Activated CD4-positive, alpha-beta T cell treated with anti-CD3 and anti-CD28 coated beads for 36 hours (primary cell): ENCODE data around the gene GNAI2. TPM values are rescaled to one million over a fixed set of nuclear protein-coding genes. Genes with fewer than 3 reads are reported as not detected.

Experiments
- ATAC-seq: fragments of 200-7000 bp; cut with Tn5 transposase; one replicate; pipeline ENCODE4 v1.10.0; 2021; ENCODE audit warnings: mild to moderate bottlenecking, moderate library complexity
- CTCF ChIA-PET: fragments of 350-600 bp; sonication (Branson Sonifier 250); formaldehyde crosslinking; loops from one replicate; lab custom pipeline; 2021; ENCODE audit warnings: antibody characterized with exemption; lab: Charles Lee
- POLR2A ChIA-PET: fragments of 350-600 bp; sonication (Branson Sonifier 250); formaldehyde crosslinking; loops from one replicate; lab custom pipeline; 2021; ENCODE audit warnings: antibody characterized with exemption, inconsistent platforms; lab: Charles Lee
- DNase-seq: peaks from one replicate; pipeline ENCODE4 v3.0.0-alpha.2; 2020
- H3K27ac Mint-ChIP-seq: one replicate; pipeline ENCODE4 v1.8.0; 2021; ENCODE audit warnings: mixed read lengths
- H3K27me3 Mint-ChIP-seq: one replicate; pipeline ENCODE4 v1.8.0; 2021; ENCODE audit warnings: mixed read lengths
- H3K36me3 Mint-ChIP-seq: one replicate; pipeline ENCODE4 v1.8.0; 2021; ENCODE audit warnings: low read depth, mixed read lengths
- H3K4me1 Mint-ChIP-seq: one replicate; pipeline ENCODE4 v1.8.0; 2021; ENCODE audit warnings: mixed read lengths
- H3K4me3 Mint-ChIP-seq: one replicate; pipeline ENCODE4 v1.8.0; 2021; ENCODE audit warnings: mild to moderate bottlenecking, moderate library complexity, mixed read lengths
- H3K9me3 Mint-ChIP-seq: one replicate; pipeline ENCODE4 v1.8.0; 2021; ENCODE audit warnings: low read depth, mixed read lengths
- intact Hi-C, 2 experiments: fragments of 100-400 bp; cut with DNase I in 1 of 2; cut with micrococcal nuclease in 1 of 2; formaldehyde crosslinking; loops; one replicate each; pipeline versions ENCODE4 v1.14.2 to v1.15.1; 2022 to 2024; cut with DNase I, micrococcal nuclease
- total RNA-seq, 2 experiments: library from RNA; stranded (reverse); gene quantifications; one replicate each; pipeline ENCODE4 v1.2.3, GENCODE V29; 2021

Gene GNAI2
- total RNA-seq, 2 experiments from 2014 or later = 280 to 341 TPM

DNA sequence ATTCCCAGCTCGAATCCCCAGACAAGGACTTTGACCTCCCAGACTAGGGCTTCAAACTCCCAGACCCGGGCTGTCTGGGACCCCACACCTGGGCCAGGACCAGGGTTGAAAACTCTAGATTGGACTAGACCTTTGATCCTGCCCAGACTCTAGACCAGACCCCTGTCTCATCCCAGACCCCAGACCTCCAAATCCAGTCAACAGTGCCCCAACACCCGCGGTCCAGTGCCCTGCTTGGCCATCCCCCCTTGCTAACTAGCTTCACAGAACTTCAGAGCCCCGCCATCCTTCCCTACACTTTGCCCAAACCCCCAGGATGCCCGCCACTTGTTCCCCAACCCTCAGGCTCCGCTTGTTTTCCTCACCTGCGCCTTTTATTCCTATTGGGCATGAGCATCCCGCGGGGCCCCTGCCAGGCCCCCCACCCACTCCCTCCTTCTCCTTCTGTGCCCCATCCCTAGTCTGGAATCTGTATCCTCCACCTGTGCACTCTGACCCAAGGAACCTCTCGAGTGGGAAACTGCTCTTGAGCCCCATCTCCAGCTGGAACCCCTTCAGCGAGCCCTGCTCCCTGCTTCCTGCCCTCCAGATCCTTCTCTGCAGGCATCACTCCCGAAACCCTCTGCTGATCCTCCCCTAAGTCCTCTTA, 604 bp downstream of the GNAI2 start:
- Mint-ChIP-seq H3K9me3 (no peaks in the 10 kb centered on the region), H3K4me1 (peaks cover 38% of the 10 kb centered on the region), H3K27me3 (no peaks in the 10 kb centered on the region), H3K4me3 (peak overlapping the region; percentile 90), H3K27ac (peak overlapping the region; percentile 96), H3K36me3 (peaks cover 22% of the 10 kb centered on the region)
- ChIA-PET CTCF (interaction anchor here (1.0 to 4.3 kb wide), 5 partner anchors 10 to 88 kb away, joined by 3 to 47 read pairs (median 8); partner anchors contain the start of gene IFRD2), POLR2A (interaction anchor here (1.1 kb wide), 1 partner anchor 14 kb away, joined by 5 read pairs; no protein-coding TSS in a partner anchor)
- DNase-seq = no peak
- no peak for ATAC-seq
- intact Hi-C loops = loop anchor here (1.0 to 5.0 kb wide), 12 partner anchors 9 to 1216 kb away; partner anchors contain the start of genes APEH (in 1 of the 2), CISH (in 1 of the 2), DAG1 (in 1 of the 2) and GMPPB (in 1 of the 2)

- Mint-ChIP-seq H3K4me3 (peak overlapping the region; percentile 90), H3K9me3 (no peaks in the 10 kb centered on the region), H3K36me3 (peaks cover 22% of the 10 kb centered on the region), H3K27ac (peak overlapping the region; percentile 96), H3K27me3 (no peaks in the 10 kb centered on the region), H3K4me1 (peaks cover 44% of the 10 kb centered on the region)
- intact Hi-C loops = loop anchor here (2.0 to 5.0 kb wide), 10 partner anchors 90 to 1216 kb away; partner anchors contain the start of genes APEH (in 1 of the 2), CISH (in 1 of the 2), DAG1 (in 1 of the 2) and GMPPB (in 1 of the 2)
- POLR2A ChIA-PET = interaction anchor here (0.6 kb wide), 1 partner anchor 30 kb away, joined by 3 read pairs; no protein-coding TSS in a partner anchor
- CTCF ChIA-PET = interaction anchor here (0.7 to 4.3 kb wide), 4 partner anchors 10 to 565 kb away, joined by 3 to 47 read pairs (median 8); no protein-coding TSS in a partner anchor
- DNase-seq (peak; percentile 63), ATAC-seq (no peak)
Observed at GRCh38 chr3:50237133-50237651, 1.2 kb downstream of the GNAI2 start.

DNA sequence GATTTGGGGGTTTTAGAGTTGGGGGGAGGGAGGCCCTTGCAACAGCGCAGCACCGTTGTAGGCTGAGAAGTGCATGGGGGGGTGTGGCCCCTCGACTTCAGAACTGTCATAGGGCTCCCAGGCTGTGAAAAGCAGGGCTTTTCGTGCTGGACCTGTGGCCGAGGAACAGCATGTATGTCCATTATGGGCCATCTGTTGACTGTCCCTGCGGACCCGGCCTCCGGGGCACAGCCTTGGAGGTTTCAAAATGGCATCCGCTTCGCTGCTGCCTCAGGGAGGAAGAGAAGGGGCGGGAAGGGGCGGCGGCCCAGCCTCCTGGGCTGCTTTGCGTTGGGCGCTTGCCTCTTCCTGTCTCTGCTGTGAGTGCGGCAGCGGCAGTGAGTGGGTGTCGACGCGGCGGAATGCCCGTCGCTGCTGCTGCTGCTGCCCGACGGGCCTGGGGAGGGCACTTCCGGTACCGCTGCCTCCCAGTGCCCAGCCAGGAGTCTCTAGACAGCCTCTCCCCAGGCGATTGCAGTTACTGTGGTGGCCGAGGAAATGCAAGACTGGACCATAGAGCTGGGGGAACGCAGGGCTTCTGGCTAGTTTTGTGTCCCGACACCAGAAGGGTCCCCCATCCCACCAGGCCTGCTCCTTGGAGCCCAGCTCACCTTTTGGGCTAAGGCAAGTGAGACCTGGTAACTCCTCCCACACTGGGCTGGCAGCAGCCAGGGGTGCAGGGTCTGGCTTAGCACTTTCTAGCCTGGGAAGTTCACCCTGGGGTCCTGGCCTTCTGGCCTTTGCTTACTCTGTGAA, 1.9 kb downstream of the GNAI2 start:
- Mint-ChIP-seq H3K27ac (peak overlapping the region; percentile 96), H3K36me3 (peaks cover 25% of the 10 kb centered on the region), H3K4me3 (peak overlapping the region; percentile 90), H3K4me1 (peaks cover 51% of the 10 kb centered on the region), H3K27me3 (no peaks in the 10 kb centered on the region), H3K9me3 (no peaks in the 10 kb centered on the region)
- ATAC-seq (peak; percentile 49), DNase-seq (peak; percentile 95)
- ChIA-PET POLR2A (interaction anchor here (0.6 to 1.0 kb wide), 2 partner anchors 8 to 30 kb away, joined by 3 to 4 read pairs; no protein-coding TSS in a partner anchor), CTCF (interaction anchor here (0.7 to 4.3 kb wide), 5 partner anchors 9 to 566 kb away, joined by 3 to 47 read pairs (median 3); no protein-coding TSS in a partner anchor)
- intact Hi-C loops = loop anchor here (1.0 to 5.0 kb wide), 14 partner anchors 8 to 1217 kb away; partner anchors contain the start of genes APEH (in 1 of the 2), CISH (in 1 of the 2), DAG1 (in 1 of the 2) and GMPPB (in 1 of the 2)

DNA sequence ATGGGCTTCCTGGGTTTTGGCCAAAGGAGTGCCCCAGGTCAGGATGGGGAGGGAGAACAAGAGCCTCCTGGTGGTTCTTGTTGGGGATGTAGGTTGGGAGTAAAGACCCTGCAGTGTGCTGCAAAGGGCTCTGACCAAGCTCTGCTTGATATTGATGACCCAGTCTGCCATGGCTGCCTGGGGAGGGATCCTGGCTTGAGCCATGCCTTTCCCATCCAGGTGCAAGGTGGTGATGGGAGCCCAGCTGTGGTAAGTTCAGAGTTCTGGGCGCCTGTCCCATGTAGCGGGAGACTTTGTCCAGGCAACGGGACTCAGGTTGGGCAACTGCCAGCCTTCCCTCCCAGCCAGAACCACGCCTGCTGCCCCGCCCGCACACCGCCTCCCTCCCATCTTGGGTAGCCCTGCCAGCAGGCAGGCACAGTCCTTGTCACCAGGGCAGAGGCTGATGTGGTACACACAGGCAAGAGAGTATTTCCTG, 2.6 kb downstream of the GNAI2 start:
- CTCF ChIA-PET = interaction anchor here (0.9 to 4.3 kb wide), 4 partner anchors 8 to 44 kb away, joined by 3 to 47 read pairs (median 10); no protein-coding TSS in a partner anchor
- Mint-ChIP-seq H3K27ac (peak overlapping the region; percentile 96), H3K27me3 (no peaks in the 10 kb centered on the region), H3K36me3 (peaks cover 27% of the 10 kb centered on the region), H3K4me1 (peaks cover 58% of the 10 kb centered on the region), H3K4me3 (peak overlapping the region; percentile 90), H3K9me3 (no peaks in the 10 kb centered on the region)
- DNase-seq (peak; percentile 37), ATAC-seq (no peak)
- intact Hi-C loops = loop anchor here (1.0 to 5.0 kb wide), 11 partner anchors 8 to 1149 kb away; partner anchors contain the start of genes APEH (in 1 of the 2), CISH (in 1 of the 2), DAG1 (in 1 of the 2) and GMPPB (in 1 of the 2)
- POLR2A ChIA-PET = interaction anchor here (1.0 kb wide), 1 partner anchor 8 kb away, joined by 4 read pairs; no protein-coding TSS in a partner anchor

- DNase-seq (no peak), ATAC-seq (no peak)
- CTCF ChIA-PET = interaction anchor here (0.8 to 1.1 kb wide), 2 partner anchors 48 to 60 kb away, joined by 3 read pairs; partner anchors contain the start of genes HYAL3 and NAA80
- intact Hi-C loops = loop anchor here (5.0 kb wide), 7 partner anchors 88 to 1148 kb away; partner anchors contain the start of genes APEH (in 1 of the 2), CISH (in 1 of the 2), DAG1 (in 1 of the 2) and GMPPB (in 1 of the 2)
- H3K4me3 Mint-ChIP-seq = peak overlapping the region; percentile 90
- H3K36me3 Mint-ChIP-seq = peaks cover 29% of the 10 kb centered on the region
- no peaks in the 10 kb centered on the region for H3K27me3 Mint-ChIP-seq
- peaks cover 67% of the 10 kb centered on the region for H3K4me1 Mint-ChIP-seq
- POLR2A ChIA-PET = no interaction called here
- no peaks in the 10 kb centered on the region for H3K9me3 Mint-ChIP-seq
- H3K27ac Mint-ChIP-seq = peak overlapping the region; percentile 96
Observed at GRCh38 chr3:50239649-50240048, 3.6 kb downstream of the GNAI2 start.

DNA sequence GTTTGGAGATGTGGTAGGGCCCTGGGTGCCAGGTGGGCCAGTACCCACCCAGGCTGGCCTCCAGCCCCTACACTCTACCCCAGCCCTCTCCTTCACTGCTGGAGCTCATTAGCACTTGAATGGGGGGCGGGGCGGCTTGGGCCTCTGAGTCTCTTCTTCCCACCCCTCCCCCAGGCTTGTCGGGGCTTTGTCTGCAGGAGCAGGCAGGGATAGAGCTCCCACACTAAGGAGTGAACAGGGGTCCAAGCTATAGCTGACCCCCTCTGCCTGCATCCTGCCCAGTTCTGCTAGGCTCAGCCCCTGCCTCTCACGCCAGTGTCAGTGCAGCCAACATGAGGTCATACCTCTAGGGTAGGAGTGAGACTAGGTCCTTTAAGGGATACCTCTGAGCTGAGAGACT, 5.2 kb downstream of the GNAI2 start:
- Mint-ChIP-seq H3K4me1 (peaks cover 75% of the 10 kb centered on the region), H3K4me3 (peak overlapping the region; percentile 62), H3K27ac (peak overlapping the region; percentile 95), H3K27me3 (no peaks in the 10 kb centered on the region), H3K9me3 (no peaks in the 10 kb centered on the region), H3K36me3 (peaks cover 29% of the 10 kb centered on the region)
- POLR2A ChIA-PET = interaction anchor here (1.2 kb wide), 1 partner anchor 96 kb away, joined by 5 read pairs; no protein-coding TSS in a partner anchor
- no peak for ATAC-seq
- intact Hi-C loops = no loop called here
- CTCF ChIA-PET = interaction anchor here (0.6 to 4.2 kb wide), 5 partner anchors 12 to 92 kb away, joined by 3 to 28 read pairs (median 3); no protein-coding TSS in a partner anchor
- no peak for DNase-seq

GRCh38 chr3:50241713-50242380, 5.8 kb downstream of the GNAI2 start:
- ATAC-seq = no peak
- POLR2A ChIA-PET = interaction anchor here (0.5 to 1.2 kb wide), 3 partner anchors 9 to 95 kb away, joined by 3 to 5 read pairs (median 4); no protein-coding TSS in a partner anchor
- no peak for DNase-seq
- Mint-ChIP-seq H3K27ac (peak overlapping the region; percentile 95), H3K27me3 (no peaks in the 10 kb centered on the region), H3K36me3 (peaks cover 26% of the 10 kb centered on the region), H3K4me3 (peak overlapping the region; percentile 62), H3K4me1 (peaks cover 79% of the 10 kb centered on the region), H3K9me3 (no peaks in the 10 kb centered on the region)
- CTCF ChIA-PET = interaction anchor here (0.6 to 4.2 kb wide), 6 partner anchors 13 to 122 kb away, joined by 3 to 28 read pairs (median 3); no protein-coding TSS in a partner anchor
- intact Hi-C loops = no loop called here

DNA sequence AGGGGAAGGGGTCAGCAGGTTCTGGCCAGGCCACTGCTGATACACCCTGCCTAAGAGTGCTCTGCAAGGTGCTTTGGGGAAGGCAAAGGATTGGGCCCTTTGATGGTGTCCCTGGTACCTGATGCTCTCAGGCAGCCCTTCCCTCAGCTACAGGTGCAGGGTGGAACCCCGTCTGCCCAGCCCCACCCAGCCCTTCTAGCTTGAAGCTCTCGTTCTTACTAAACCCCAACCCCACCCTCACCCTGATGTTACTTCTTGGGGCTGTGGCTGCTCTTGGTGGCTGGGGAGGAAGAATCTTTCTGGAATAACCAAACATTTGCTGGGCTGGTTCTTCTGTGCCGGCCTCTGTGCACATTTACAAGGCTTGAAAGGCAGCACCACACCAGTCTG, 6.4 kb downstream of the GNAI2 start:
- intact Hi-C loops = no loop called here
- H3K36me3 Mint-ChIP-seq = peaks cover 26% of the 10 kb centered on the region
- POLR2A ChIA-PET = interaction anchor here (0.5 to 1.2 kb wide), 3 partner anchors 9 to 94 kb away, joined by 3 to 5 read pairs (median 4); no protein-coding TSS in a partner anchor

GRCh38 chr3:50242851-50243542, 7.0 kb downstream of the GNAI2 start:
- intact Hi-C loops = no loop called here
- Mint-ChIP-seq H3K27ac (peak overlapping the region; percentile 95), H3K36me3 (peaks cover 22% of the 10 kb centered on the region), H3K4me3 (peak overlapping the region; percentile 62), H3K27me3 (no peaks in the 10 kb centered on the region), H3K4me1 (peaks cover 86% of the 10 kb centered on the region), H3K9me3 (no peaks in the 10 kb centered on the region)
- DNase-seq (peak; percentile 73), ATAC-seq (no peak)
- CTCF ChIA-PET = interaction anchor here (0.8 to 4.2 kb wide), 11 partner anchors 8 to 94 kb away, joined by 3 to 28 read pairs (median 6); partner anchors contain the start of genes GNAI2 and IFRD2
- POLR2A ChIA-PET = interaction anchor here (0.6 to 1.2 kb wide), 2 partner anchors 17 to 53 kb away, joined by 3 to 5 read pairs; no protein-coding TSS in a partner anchor

More for the DNA sequence above, 6.4 kb downstream of the GNAI2 start:
- DNase-seq (peak; percentile 64), ATAC-seq (no peak)
- no peaks in the 10 kb centered on the region for H3K9me3 Mint-ChIP-seq
- H3K4me3 Mint-ChIP-seq = peak overlapping the region; percentile 62
- no peaks in the 10 kb centered on the region for H3K27me3 Mint-ChIP-seq
- CTCF ChIA-PET = interaction anchor here (1.0 to 4.2 kb wide), 5 partner anchors 11 to 123 kb away, joined by 3 to 28 read pairs (median 6); no protein-coding TSS in a partner anchor
- peaks cover 84% of the 10 kb centered on the region for H3K4me1 Mint-ChIP-seq
- H3K27ac Mint-ChIP-seq = peak overlapping the region; percentile 95
